ENCODE data around the gene HCFC2. TPM values are rescaled to one million over a fixed set of nuclear protein-coding genes. Genes with fewer than 3 reads are reported as not detected.

HCFC2 gene
- total and polyA plus RNA-seq, 4 donors: 5.8 to 17.4 (median 9.9) TPM

GRCh38 chr12:104152685-104153241, 88.4 kb downstream of the HCFC2 start:
- Histone ChIP-seq H3K27ac (ENCODE audit: low read depth in 1 of 2, low read length in 2 of 2) (no peak overlapping the region), H3K9ac (ENCODE audit: low read depth in 1 of 2, low read length in 2 of 2) (no peak overlapping the region), H3K4me3 (ENCODE audit: low read depth in 1 of 3, low read length in 3 of 3) (no peak overlapping the region), H3K9me3 (ENCODE audit: control insufficient read depth in 4 of 4, low read length in 3 of 4) (no peaks in the 10 kb centered on the region), H3K4me1 (ENCODE audit: control insufficient read depth in 4 of 4, insufficient read depth in 4 of 4, low read length in 3 of 4) (no peaks in the 10 kb centered on the region), H3K36me3 (ENCODE audit: control insufficient read depth in 4 of 4, insufficient read depth in 3 of 4, low read depth in 1 of 4, low read length in 3 of 4) (no peaks in the 10 kb centered on the region), H3K27me3 (ENCODE audit: control insufficient read depth in 4 of 4, insufficient read depth in 4 of 4, low read length in 3 of 4) (no peaks in the 10 kb centered on the region)
- no peak for DNase-seq (ENCODE audit: low spot score)
- no peak for TF ChIP-seq EGR1 (IDR thresholded peaks at IDR 0.05; ENCODE audit: low read depth in 2 of 2)
- no peak for TF ChIP-seq REST (IDR thresholded peaks at IDR 0.05)
- no peak for TF ChIP-seq MAX (IDR thresholded peaks at IDR 0.05)
- no peak for TF ChIP-seq JUND (IDR thresholded peaks at IDR 0.05)
- TF ChIP-seq RXRA (IDR thresholded peaks at IDR 0.05): no peak
- TF ChIP-seq ATF3 (IDR thresholded peaks at IDR 0.05): no peak
- no peak for TF ChIP-seq HNF4A (conservative IDR thresholded peaks at IDR 0.05)

- DNase-seq (ENCODE audit: low spot score): no peak
- 81% methylated on average over 4 of the region's 4 CpGs for WGBS
- Histone ChIP-seq H3K9ac (ENCODE audit: low read depth in 1 of 2, low read length in 2 of 2) (no peak overlapping the region), H3K4me1 (ENCODE audit: control insufficient read depth in 4 of 4, insufficient read depth in 4 of 4, low read length in 3 of 4) (no peaks in the 10 kb centered on the region), H3K27me3 (ENCODE audit: control insufficient read depth in 4 of 4, insufficient read depth in 4 of 4, low read length in 3 of 4) (no peaks in the 10 kb centered on the region), H3K9me3 (ENCODE audit: control insufficient read depth in 4 of 4, low read length in 3 of 4) (no peaks in the 10 kb centered on the region), H3K36me3 (ENCODE audit: control insufficient read depth in 4 of 4, insufficient read depth in 3 of 4, low read depth in 1 of 4, low read length in 3 of 4) (no peaks in the 10 kb centered on the region), H3K4me3 (ENCODE audit: low read depth in 1 of 3, low read length in 3 of 3) (no peak overlapping the region), H3K27ac (ENCODE audit: low read depth in 1 of 2, low read length in 2 of 2) (no peak overlapping the region)
- TF ChIP-seq HNF4G (IDR thresholded peaks at IDR 0.05) (no peak), SP1 (IDR thresholded peaks at IDR 0.05) (no peak), ATF3 (IDR thresholded peaks at IDR 0.05) (no peak), RAD21 (IDR thresholded peaks at IDR 0.05) (no peak), YY1 (IDR thresholded peaks at IDR 0.05) (no peak), HNF4A (conservative IDR thresholded peaks at IDR 0.05) (no peak), EGR1 (IDR thresholded peaks at IDR 0.05; ENCODE audit: low read depth in 2 of 2) (no peak), REST (IDR thresholded peaks at IDR 0.05) (no peak)
Observed at GRCh38 chr12:104154286-104154685, 90.0 kb downstream of the HCFC2 start.

Data from liver (tissue), 9 donors.